IPS DF 6.9 (cell line): ENCODE measurements around the gene RALY.
A peak's percentile ranks its signal among the peaks of the same experiment; 100 is the strongest.

Experiments
- DNase-seq: peaks from one replicate; pipeline ENCODE4 v3.0.0-alpha.2; 2013; ENCODE audit warnings: low read depth, low spot score
- H3K27ac ChIP-seq: one replicate; pipeline ENCODE4 v1.5.1; 2013; ENCODE audit warnings: low read length, control low read depth
- H3K27me3 ChIP-seq: 2 replicates; pipeline ENCODE4 v1.6.1; 2013; ENCODE audit warnings: mild to moderate bottlenecking, low read length; ENCODE audit not compliant: control insufficient read depth, insufficient read depth
- H3K36me3 ChIP-seq: 2 replicates; pipeline ENCODE4 v1.6.1; 2013; ENCODE audit warnings: low read length; ENCODE audit not compliant: control insufficient read depth, insufficient read depth
- H3K4me1 ChIP-seq: 2 replicates; pipeline ENCODE4 v1.6.1; 2013; ENCODE audit warnings: low read length; ENCODE audit not compliant: control insufficient read depth, insufficient read depth
- H3K4me3 ChIP-seq: 2 replicates; pipeline ENCODE4 v1.5.1; 2013; ENCODE audit warnings: mild to moderate bottlenecking, low read length
- H3K9me3 ChIP-seq: 2 replicates; pipeline ENCODE4 v1.6.1; 2013; ENCODE audit warnings: low read length, inconsistent platforms; ENCODE audit not compliant: control insufficient read depth, insufficient read depth
- WGBS: extraction: QIAGEN DNeasy Blood & Tissue Kit; methylation state at CpG from one replicate; pipeline ENCODE4 v1.1.7; 2013; ENCODE audit warnings: mixed read lengths, missing lambda C conversion rate; ENCODE audit not compliant: insufficient read length, insufficient coverage; 5-methylcytosine and 5-hydroxymethylcytosine counted together

Gene RALY

DNA sequence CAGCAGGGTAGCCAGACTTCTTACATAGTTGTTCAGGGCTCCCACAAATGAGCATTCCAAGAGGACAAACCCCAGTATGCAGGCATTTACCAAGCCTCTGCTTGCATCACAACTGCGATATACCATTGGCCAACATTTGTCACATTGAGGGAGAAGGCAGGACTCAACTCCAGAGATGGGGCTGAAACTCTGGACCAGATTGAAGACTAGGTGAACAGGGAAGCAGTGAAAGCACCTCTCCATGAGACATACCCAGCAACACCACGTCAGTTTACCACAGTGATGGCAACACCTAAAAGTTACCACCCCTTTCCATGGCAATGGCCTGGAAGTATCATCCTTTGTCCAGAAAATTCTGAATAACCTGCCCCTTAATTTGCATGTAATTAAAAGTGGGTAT lies 7.9 kb upstream of the RALY start:
- Histone ChIP-seq H3K9me3 (no peaks in the 10 kb centered on the region), H3K36me3 (no peaks in the 10 kb centered on the region), H3K4me3 (no peak overlapping the region), H3K4me1 (no peaks in the 10 kb centered on the region), H3K27ac (no peak overlapping the region), H3K27me3 (no peaks in the 10 kb centered on the region)
- no peak for DNase-seq
- WGBS = no CpG with 5 or more reads among the region's 2 CpGs

DNA sequence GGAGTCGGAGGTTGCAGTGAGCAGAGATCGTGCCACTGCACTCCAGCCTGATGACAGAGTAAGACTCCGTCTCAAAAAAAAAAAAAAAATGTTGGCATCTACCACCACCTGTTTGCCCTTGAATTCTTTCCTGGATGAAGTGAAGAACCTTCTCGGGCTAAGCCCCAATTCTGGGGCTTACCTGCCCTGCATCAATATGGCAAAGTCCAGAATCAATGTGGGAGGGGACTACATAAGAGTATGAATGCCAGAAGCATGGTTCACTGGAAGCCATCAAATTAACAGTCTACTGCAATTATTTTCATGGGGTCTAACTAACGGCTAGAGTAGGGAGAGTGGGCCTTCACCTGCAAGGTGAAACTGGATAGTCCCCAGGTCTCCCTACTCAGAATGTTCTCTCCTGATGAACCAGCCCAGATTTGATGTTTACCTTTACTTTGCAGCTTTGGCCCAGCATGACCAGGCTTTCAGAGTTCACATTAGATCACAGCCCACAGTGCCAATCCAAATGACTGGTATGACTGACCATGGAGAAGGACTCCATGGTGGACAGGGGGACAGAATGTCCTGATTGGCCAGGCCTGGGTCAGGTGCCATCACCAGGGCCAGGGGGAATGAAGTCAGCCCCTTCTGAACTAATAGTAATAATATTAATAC lies 7.0 kb upstream of the RALY start:
- H3K36me3 ChIP-seq = no peaks in the 10 kb centered on the region
- no peak overlapping the region for H3K4me3 ChIP-seq
- no CpG with 5 or more reads among the region's 5 CpGs for WGBS
- H3K27me3 ChIP-seq = no peaks in the 10 kb centered on the region
- H3K9me3 ChIP-seq = no peaks in the 10 kb centered on the region
- no peaks in the 10 kb centered on the region for H3K4me1 ChIP-seq
- no peak for DNase-seq
- H3K27ac ChIP-seq = no peak overlapping the region

- no peak overlapping the region for H3K4me3 ChIP-seq
- no peaks in the 10 kb centered on the region for H3K36me3 ChIP-seq
- WGBS = no CpG with 5 or more reads among the region's 4 CpGs
- no peak overlapping the region for H3K27ac ChIP-seq
- no peaks in the 10 kb centered on the region for H3K9me3 ChIP-seq
- H3K27me3 ChIP-seq = no peaks in the 10 kb centered on the region
- H3K4me1 ChIP-seq = no peaks in the 10 kb centered on the region
- DNase-seq = no peak
Measured at GRCh38 chr20:33990075-33990474, 3.6 kb upstream of the RALY start.

GRCh38 chr20:33991502-33991901 lies 2.2 kb upstream of the RALY start:
- no peak for DNase-seq
- Histone ChIP-seq H3K9me3 (no peaks in the 10 kb centered on the region), H3K4me1 (no peaks in the 10 kb centered on the region), H3K27ac (no peak overlapping the region), H3K36me3 (no peaks in the 10 kb centered on the region), H3K4me3 (no peak overlapping the region), H3K27me3 (no peaks in the 10 kb centered on the region)
- WGBS = no CpG with 5 or more reads among the region's 6 CpGs

DNA sequence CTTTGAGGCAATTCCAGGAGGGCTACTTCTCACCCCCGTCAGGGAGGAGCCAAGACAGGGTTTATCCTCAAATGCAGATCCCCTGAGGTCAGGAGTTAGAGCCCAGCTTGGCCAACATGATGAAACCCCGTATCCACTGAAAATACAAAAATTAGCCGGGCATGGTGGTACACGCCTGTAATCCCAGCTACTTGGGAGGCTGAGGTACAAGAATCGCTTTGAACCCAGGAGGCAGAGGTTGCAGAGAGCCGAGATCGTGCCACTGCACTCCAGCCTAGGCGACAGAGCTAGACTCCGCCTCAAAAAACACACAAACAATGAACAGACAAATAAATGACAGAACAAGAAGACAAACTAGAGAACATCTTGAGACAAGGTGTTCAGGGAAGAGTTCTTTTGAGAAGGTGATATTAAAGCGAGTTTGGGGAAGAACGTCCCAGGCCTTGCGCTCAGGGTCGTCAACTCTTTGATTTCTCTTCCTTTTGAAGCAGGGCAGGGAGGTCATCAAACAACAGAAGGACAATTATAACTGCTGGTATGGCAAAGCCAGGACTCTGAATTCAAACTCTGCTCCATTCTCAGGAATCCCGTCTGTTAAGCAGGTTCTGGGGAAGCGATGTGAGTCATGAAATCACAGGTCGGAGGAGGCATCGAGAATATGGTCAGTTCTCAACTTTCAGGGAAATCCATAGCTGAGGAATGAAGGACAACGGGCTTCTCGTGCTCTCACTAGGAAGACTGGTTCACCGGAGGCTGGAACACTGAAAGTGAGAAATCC lies 1.4 kb upstream of the RALY start:
- no peak for DNase-seq
- H3K27ac ChIP-seq = no peak overlapping the region
- H3K4me3 ChIP-seq = peak overlapping the region; percentile 33; the same call in 1 of the 2 replicates
- H3K9me3 ChIP-seq = no peaks in the 10 kb centered on the region
- H3K4me1 ChIP-seq = no peaks in the 10 kb centered on the region
- no peaks in the 10 kb centered on the region for H3K36me3 ChIP-seq
- no CpG with 5 or more reads among the region's 20 CpGs for WGBS
- no peaks in the 10 kb centered on the region for H3K27me3 ChIP-seq

DNA sequence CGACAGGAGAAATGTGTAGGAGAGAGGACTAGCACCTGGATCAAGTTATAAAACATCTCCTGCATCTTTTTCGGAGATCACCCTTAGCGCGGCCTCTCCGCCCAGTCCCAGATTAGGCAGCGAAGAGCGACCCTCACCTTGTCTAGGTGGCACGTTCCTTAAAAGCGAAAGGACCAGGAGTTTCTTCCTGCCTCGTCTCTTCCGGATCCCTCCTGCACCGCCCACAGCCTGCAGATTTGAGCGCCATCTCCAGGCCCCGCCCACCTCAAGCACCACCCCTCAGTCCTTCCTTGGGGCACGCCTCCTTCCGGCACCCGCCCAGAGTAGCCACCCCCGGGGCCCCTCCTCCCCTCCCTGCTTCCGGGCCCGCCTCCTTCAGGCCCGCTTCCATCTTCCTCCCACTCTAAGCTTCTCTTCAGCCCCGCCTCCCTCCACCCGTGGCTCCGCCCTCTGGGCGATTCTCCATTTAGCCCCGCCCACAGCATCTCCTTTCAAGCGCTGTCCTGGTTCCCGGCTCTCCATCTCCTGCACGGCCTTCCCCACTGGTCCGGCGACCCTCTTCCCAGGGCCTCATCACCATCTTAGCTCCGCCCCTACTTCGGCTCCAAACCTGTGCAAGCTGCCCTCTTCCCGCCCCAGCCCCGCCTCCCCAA lies 662 bp upstream of the RALY start:
- H3K36me3 ChIP-seq = no peaks in the 10 kb centered on the region
- H3K4me1 ChIP-seq = no peaks in the 10 kb centered on the region
- peak overlapping the region; percentile 60; the same call in 1 of the 2 replicates for H3K4me3 ChIP-seq
- no CpG with 5 or more reads among the region's 35 CpGs for WGBS
- no peaks in the 10 kb centered on the region for H3K27me3 ChIP-seq
- DNase-seq = peak; percentile 87
- H3K27ac ChIP-seq = no peak overlapping the region
- H3K9me3 ChIP-seq = no peaks in the 10 kb centered on the region

DNA sequence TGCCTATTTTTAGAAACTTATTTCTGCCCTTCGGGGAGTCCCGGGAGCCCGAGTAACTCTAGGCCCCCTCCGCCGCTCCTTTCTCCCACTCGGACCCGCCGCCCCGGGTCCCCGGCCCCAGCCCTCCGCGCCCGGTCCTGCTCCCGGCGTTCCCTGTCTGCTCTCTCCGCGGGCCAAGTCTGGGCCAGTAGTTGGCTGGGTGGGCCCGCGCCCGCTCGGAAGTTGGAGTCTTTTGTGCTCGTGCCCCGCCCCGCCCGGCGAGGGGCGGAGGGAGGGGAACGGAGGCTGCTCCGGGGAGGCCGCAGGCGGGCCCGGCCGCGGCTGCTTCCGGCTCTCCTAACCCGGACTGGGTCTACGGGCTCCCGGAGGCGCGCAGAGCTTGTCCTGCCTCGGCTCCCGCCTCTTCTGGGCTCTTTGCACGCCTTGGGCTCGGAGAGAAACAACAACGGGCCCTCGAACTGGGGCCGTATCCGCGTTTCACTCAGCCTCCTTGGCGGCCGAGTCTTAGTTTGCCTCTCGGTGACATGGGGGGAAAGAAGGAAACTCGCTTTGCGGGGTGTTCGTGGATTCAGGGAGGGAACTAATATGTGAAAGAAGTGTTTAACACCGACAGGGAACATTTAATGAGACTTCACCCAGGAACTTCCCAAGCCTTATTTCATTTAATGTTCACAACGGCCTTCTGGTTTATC lies 657 bp downstream of the RALY start:
- H3K9me3 ChIP-seq = no peaks in the 10 kb centered on the region
- H3K27me3 ChIP-seq = no peaks in the 10 kb centered on the region
- no peaks in the 10 kb centered on the region for H3K36me3 ChIP-seq
- H3K27ac ChIP-seq = no peak overlapping the region
- DNase-seq = no peak
- no CpG with 5 or more reads among the region's 57 CpGs for WGBS
- no peaks in the 10 kb centered on the region for H3K4me1 ChIP-seq
- peak overlapping the region; percentile 60 for H3K4me3 ChIP-seq

DNA sequence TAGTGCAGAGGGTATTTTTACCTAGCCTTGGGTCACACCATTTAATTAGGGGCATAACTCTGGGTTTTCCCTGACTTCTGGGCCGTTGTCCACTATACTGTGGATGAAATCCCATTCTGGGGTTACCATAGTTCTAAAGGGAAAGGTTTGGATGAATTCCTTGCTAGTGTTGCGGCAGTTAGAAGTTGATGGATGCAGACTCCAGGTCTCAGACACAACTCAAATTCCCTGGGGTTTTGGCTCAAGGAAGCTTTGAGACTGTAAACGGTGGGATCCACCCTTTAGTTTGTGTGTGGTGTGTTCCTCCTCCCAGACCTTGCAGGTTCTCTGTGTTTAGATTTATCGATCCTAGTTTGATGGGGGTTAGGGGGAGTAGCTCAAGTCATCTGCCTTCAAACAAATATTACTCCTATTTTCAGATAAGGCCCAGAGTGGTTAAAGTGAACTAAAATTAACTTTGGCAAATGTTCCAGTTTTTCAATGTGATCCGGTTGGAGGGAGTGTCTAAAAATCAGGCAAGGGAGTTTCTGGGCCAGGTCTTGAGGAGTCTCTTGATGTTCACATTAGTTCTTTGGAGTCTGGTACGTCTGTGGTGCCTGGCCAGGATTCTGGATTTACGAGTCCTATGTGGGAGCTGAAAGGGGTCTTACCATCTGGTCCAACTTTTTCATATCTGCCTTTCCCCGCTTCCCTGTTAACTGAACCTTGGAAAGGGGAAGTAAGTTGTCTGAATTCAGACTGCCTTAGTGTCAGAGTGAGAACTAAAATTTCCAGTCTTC lies 1.5 kb downstream of the RALY start:
- H3K27ac ChIP-seq = no peak overlapping the region

DNA sequence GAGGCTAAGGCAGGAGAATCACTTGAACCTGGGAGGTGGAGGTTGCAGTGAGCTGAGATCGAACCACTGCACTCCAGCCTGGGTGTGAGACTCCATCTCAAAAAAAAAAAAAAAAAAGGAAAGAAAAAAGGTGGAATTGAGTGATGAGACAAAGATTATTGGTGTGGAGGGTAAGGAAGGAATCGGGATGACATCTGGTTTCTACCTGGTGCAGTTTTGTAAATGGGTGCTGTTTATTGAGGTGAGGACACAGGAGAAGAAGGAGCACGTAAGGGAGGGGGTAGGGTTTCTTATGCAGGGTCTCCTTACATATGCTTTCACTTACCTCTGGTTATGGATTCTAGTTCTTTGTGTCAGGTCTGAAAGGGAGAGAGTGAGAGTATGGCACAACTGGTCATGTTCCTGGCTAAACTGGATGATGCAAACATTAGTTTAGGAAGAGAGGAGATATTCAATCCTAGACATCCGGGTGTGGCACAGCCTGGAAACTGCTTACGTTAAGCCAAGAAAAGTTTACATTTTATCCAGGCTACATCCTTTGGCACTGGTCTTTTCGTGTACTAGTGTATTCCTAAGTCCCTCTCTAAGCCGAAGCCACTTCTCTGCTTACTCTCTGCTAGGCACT lies 5.4 kb downstream of the RALY start:
- H3K27me3 ChIP-seq = no peaks in the 10 kb centered on the region
- H3K9me3 ChIP-seq = no peaks in the 10 kb centered on the region
- no peak for DNase-seq
- no peak overlapping the region for H3K27ac ChIP-seq
- no peak overlapping the region for H3K4me3 ChIP-seq
- no peaks in the 10 kb centered on the region for H3K4me1 ChIP-seq
- WGBS = 100% methylated on average over 1 of the region's 7 CpGs
- no peaks in the 10 kb centered on the region for H3K36me3 ChIP-seq

More for the DNA sequence above, 1.5 kb downstream of the RALY start:
- H3K4me3 ChIP-seq = peak overlapping the region; percentile 60; the same call in 1 of the 2 replicates
- no peaks in the 10 kb centered on the region for H3K9me3 ChIP-seq
- DNase-seq = no peak
- H3K4me1 ChIP-seq = no peaks in the 10 kb centered on the region
- H3K36me3 ChIP-seq = no peaks in the 10 kb centered on the region
- H3K27me3 ChIP-seq = no peaks in the 10 kb centered on the region
- no CpG with 5 or more reads among the region's 8 CpGs for WGBS
